ENCODE results near the gene TEDDM1.

Gene TEDDM1

DNA sequence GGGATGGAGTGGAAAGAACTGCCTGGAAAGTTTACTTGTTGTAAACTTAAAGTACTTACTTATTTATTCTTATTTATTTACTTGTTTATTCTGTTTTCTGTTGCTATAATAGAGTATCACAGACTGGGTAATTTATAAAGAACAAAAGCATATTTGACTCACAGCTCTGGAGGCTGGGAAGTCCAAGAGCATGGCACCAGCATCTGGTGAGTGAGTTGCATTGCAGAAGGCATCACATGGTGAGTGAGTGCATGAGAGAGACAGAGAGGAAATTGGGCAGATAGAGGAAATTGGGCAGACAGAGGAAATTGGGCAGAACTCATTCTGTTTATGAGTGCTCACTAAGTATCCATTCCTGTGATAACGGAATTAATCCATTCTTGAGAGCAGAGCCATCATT, 37.9 kb upstream of the TEDDM1 start:
- TF ChIP-seq, protein P1, sequence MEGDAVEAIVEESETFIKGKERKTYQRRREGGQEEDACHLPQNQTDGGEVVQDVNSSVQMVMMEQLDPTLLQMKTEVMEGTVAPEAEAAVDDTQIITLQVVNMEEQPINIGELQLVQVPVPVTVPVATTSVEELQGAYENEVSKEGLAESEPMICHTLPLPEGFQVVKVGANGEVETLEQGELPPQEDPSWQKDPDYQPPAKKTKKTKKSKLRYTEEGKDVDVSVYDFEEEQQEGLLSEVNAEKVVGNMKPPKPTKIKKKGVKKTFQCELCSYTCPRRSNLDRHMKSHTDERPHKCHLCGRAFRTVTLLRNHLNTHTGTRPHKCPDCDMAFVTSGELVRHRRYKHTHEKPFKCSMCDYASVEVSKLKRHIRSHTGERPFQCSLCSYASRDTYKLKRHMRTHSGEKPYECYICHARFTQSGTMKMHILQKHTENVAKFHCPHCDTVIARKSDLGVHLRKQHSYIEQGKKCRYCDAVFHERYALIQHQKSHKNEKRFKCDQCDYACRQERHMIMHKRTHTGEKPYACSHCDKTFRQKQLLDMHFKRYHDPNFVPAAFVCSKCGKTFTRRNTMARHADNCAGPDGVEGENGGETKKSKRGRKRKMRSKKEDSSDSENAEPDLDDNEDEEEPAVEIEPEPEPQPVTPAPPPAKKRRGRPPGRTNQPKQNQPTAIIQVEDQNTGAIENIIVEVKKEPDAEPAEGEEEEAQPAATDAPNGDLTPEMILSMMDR (IDR thresholded peaks at IDR 0.05): no peak

DNA sequence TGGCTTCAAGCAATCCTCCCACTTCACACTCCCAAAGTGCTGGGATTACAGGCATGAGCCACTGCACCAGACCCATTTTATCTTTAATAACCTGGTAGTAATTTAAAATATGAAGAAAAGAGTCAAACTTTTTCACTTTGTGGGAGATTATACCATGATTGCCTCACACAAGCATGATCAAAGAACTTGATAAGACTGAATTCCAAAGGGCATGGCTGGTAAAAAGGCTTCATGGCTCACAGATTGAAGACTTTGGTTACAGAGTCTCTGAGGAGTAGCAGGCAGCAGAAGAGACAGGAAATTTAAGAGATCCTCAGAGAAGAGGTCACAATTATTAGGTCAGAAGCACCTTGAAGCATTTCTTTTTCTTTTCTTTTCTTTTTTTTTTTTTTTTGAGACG, 33.1 kb upstream of the TEDDM1 start:
- TF ChIP-seq, protein P1 (IDR thresholded peaks at IDR 0.05): no peak

DNA sequence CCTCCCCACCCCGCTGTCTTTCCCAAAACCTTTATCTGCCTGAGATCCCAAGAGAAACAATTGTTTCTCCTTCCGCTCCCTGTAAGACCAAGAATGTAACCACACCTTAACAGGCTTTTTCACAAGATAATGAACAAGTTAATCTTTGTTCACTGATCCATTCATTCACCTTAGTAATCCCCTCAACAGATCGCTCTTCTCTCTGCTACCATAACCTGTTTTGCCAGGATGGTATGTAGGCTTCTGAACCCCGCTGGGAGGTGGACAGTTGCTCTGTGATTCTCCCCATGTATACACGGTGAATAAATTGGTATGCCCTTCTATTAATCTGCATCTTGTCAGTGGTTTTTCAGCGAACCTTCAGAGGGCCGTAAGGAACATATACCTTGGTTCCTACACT, 30.8 kb upstream of the TEDDM1 start:
- TF ChIP-seq, protein P1 (IDR thresholded peaks at IDR 0.05): no peak

DNA sequence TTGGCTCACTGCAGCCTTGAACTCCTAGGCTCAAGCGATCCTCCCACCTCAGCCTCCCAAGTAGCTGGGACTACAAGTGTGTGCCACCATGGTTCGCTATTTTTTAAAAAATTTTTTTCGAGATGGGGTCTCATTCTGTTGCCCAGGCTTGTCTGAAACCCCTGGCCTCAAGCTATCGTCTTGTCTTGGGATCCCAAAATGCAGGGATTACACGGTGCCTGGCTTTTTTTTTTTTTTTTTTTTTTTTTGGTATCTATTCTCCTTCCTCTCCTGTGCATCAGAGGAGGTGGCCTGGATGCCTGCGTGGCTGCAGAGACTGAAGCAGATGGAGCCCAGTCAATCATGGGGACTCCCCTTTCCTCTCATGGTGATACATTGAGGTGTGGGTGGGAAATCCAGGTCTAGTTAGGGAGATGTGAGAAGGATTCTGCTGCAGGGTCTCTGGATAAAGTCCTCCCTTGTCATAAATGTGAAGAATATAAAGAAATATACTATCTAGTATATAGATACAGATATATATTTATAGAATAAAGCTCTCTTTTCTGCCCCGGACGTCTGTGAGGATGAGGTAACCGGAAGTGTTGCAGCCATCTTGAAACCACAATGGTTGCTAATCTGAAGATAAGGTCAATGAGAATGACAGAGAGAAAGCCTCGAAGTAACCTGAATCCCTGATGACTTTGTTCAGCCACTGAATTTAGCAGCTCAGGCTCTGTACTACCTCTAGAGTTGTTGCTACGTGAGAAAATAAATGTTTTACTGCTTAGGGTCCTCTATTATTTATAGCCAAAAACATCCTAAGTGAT, 30.0 kb upstream of the TEDDM1 start:
- TF ChIP-seq, protein P1 (IDR thresholded peaks at IDR 0.05): no peak

DNA sequence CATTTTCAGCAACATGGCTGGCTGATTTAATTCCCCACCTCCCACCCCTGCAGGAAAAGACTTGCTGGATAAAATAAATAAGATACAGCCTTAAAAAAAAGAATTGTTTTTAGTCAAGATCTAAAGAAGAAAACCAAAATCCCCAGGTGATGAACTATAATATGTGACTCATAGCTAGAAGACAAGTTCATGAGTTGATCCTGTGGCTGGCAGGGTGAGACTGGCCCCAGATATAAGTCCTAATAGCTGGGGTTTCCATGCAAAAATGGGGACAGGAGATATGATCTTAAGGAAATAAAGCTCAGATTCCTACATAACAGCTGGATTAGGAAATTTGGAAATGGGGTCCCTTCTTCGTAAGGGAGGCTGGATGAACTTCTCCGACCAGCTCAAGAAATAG, 27.6 kb upstream of the TEDDM1 start:
- TF ChIP-seq, protein P1 (IDR thresholded peaks at IDR 0.05): no peak

DNA sequence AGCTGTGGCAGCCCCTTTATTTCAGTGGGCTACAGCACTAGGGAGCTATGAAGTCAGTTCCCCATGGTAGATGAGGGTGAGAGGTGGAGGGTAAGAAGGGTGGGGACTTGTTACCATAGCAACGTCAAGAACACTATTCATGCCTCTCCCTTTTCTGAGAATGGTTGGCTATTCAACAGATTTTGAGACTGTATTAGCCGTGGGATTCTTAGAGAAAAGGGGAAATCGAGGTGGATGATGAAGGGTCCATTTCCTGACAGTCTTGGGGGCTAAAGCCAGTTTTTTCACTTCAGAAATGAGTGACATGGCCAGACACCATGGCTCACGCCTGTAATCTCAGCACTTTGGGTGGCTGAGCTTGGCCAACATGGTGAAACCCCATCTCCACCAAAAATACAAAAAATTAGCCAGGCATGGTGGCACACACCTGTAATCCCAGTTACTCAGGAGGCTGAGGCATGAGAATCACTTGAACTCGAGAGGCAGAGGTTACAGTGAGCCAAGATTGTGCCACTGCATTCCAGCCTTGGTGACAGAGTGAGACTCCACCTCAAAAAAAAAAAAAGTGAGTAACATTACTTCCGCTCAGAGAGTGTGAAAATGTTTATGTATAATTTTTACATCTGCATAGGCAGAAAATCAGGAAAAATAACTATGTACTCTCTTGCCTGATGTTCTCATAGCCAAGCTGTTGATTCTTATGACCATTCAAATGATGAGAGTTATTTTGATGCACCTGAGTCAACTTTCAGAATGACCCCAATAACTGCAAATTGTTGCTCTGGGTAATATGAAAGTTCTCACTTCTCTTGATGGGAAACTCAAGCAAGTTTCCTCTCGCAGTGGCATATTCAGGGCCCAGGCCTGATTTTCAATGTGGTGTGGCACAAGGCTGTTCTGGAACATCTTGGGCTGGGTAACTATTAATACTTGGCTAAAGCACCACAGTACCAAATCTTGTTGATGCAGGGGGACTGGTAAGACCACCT, 26.3 kb upstream of the TEDDM1 start:
- TF ChIP-seq, protein P1 (IDR thresholded peaks at IDR 0.05): no peak

DNA sequence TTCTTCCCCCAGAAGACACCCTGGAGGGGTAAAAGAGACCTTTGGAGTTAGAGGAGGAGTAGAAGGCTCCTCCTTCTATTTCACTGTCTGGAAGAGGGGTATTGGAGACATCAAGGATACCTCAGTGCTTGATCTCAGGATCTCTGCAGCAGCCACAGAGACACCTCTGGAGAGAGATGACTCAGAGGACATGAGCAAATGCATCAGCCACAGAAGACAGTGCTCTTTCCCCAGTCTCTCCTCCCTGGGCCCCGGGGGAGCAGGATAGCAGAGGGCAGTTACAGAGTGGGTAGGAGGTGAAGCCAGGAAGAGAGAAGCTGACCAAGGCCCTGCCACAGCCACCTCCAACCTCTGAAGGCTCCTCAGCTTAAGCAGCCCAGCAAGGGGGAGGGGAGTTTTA, 15.3 kb upstream of the TEDDM1 start:
- TF ChIP-seq, protein P1 (IDR thresholded peaks at IDR 0.05): no peak

Measured in LNCAP (cell line).